ENCODE data around the gene CRYL1.

DNA sequence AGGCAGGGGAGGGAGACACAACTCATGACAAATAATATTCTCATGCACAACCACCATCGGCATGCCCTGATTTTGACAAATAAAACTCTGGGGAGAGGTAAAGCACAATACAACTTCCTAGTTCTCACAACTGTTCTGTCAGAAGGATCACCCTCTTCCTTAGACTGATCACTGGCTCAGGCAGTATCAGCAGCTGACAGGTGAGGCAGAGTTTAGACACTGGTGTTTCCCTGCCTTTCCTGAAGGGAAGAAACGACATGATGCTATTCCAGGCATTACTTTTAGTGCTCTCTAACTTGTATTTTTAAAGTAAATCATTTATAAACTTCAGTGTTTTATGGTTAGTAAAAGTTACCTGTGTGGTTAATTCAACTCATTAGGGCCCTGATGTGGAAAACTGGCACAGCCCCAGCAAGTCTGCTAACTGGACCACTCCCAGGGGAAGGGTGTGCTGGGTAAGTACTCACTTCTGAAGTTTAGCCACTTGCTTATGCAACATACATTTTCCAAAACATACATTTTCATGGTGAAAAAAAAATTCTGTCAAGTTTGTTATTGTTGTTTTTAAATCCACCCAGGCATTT, 82.8 kb downstream of the CRYL1 start:
- TF ChIP-seq, protein P1, sequence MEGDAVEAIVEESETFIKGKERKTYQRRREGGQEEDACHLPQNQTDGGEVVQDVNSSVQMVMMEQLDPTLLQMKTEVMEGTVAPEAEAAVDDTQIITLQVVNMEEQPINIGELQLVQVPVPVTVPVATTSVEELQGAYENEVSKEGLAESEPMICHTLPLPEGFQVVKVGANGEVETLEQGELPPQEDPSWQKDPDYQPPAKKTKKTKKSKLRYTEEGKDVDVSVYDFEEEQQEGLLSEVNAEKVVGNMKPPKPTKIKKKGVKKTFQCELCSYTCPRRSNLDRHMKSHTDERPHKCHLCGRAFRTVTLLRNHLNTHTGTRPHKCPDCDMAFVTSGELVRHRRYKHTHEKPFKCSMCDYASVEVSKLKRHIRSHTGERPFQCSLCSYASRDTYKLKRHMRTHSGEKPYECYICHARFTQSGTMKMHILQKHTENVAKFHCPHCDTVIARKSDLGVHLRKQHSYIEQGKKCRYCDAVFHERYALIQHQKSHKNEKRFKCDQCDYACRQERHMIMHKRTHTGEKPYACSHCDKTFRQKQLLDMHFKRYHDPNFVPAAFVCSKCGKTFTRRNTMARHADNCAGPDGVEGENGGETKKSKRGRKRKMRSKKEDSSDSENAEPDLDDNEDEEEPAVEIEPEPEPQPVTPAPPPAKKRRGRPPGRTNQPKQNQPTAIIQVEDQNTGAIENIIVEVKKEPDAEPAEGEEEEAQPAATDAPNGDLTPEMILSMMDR (IDR thresholded peaks at IDR 0.05; ENCODE audit: low read depth, low read length, poor library complexity, severe bottlenecking): no peak
- no peak for TF ChIP-seq EZH2phosphoT487 (IDR thresholded peaks at IDR 0.05; ENCODE audit: borderline replicate concordance, low read length)
